ENCODE measurements around the gene MT1A.

DNA sequence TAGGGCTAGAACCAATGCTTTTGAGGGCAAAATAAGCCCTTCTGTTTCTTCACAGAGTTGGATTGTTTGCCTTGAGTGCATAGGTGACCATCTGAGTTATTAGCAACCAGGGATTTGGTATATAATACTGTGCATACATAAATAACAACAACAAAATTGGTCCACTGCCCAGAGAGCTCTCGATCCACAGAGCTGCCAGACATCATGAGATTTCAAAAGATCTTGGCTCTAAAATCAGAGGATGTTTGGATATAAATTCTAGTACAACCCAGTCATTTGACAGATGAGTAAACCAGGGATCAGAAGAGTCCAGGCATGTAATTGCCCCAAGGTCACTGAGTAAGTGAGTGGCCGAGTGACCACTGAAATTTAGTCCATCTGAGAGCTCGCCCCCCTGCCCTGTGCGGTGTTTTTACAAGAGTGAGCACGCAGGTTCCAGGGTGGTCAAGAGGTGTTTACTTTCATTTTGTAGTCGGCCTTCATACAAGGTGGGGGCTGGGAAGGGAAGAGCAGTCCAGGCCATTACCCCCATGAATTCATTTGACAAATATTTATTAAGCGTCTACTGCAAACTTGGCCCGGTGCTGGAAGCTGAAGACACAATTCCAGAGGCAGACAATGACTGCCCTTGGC lies 31.9 kb upstream of the MT1A start:
- TF ChIP-seq, protein P1, sequence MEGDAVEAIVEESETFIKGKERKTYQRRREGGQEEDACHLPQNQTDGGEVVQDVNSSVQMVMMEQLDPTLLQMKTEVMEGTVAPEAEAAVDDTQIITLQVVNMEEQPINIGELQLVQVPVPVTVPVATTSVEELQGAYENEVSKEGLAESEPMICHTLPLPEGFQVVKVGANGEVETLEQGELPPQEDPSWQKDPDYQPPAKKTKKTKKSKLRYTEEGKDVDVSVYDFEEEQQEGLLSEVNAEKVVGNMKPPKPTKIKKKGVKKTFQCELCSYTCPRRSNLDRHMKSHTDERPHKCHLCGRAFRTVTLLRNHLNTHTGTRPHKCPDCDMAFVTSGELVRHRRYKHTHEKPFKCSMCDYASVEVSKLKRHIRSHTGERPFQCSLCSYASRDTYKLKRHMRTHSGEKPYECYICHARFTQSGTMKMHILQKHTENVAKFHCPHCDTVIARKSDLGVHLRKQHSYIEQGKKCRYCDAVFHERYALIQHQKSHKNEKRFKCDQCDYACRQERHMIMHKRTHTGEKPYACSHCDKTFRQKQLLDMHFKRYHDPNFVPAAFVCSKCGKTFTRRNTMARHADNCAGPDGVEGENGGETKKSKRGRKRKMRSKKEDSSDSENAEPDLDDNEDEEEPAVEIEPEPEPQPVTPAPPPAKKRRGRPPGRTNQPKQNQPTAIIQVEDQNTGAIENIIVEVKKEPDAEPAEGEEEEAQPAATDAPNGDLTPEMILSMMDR (IDR thresholded peaks at IDR 0.05; ENCODE audit: low read length) = no peak
- TF ChIP-seq EZH2phosphoT487 (IDR thresholded peaks at IDR 0.05; ENCODE audit: low read length) = no peak

All from MM.1S (cell line).